T-helper 2 cell treated with Interferon-gamma antibody and Interleukin-4, amounts not matched to agents 5 μg/mL and 100 μg/mL, for 36 hours (primary cell): ENCODE results near the gene SERPINB12.

Experiments
- DNase-seq: peaks from one replicate; pipeline ENCODE4 v3.0.0; 2021; ENCODE audit warnings: low spot score
- H3K27ac Mint-ChIP-seq: one replicate; pipeline ENCODE4 v1.8.0; 2021; ENCODE audit warnings: mild to moderate bottlenecking, mixed read lengths
- H3K27me3 Mint-ChIP-seq: one replicate; pipeline ENCODE4 v1.8.0; 2021; ENCODE audit warnings: low read depth, mixed read lengths
- H3K36me3 Mint-ChIP-seq: one replicate; pipeline ENCODE4 v1.8.0; 2021; ENCODE audit warnings: low read depth, mixed read lengths
- H3K4me1 Mint-ChIP-seq: one replicate; pipeline ENCODE4 v1.8.0; 2021; ENCODE audit warnings: low read depth, mixed read lengths
- H3K4me3 Mint-ChIP-seq: one replicate; pipeline ENCODE4 v1.8.0; 2022; ENCODE audit warnings: mild to moderate bottlenecking, moderate library complexity, mixed read lengths
- H3K9me3 Mint-ChIP-seq: one replicate; pipeline ENCODE4 v1.8.0; 2021; ENCODE audit warnings: mixed read lengths

The SERPINB12 gene

GRCh38 chr18:63596964-63597363, 54.8 kb downstream of the SERPINB12 start:
- H3K9me3 Mint-ChIP-seq, result no peaks in the 10 kb centered on the region
- no peaks in the 10 kb centered on the region for H3K4me1 Mint-ChIP-seq
- no peak overlapping the region for H3K27ac Mint-ChIP-seq
- no peak for DNase-seq
- no peaks in the 10 kb centered on the region for H3K27me3 Mint-ChIP-seq
- no peaks in the 10 kb centered on the region for H3K36me3 Mint-ChIP-seq
- H3K4me3 Mint-ChIP-seq, result no peak overlapping the region

DNA sequence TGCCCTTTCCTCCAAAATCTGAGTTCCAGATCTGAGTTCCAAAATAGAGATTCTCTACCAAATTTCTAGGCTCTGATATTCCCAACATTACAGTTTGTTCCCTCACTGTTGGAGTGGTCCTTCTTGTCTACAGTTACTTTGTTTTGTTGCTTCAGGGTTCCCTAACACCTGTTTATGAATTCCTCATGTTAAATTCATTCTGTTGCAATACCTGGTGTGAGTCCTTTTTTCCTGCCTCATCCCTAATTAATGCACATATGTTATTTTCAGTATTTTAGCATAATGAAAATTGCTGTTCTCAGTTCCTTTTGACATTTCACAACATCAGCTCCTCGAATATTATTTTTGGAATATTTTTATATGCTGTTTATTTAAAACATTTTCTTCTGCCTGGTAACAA, 61.2 kb downstream of the SERPINB12 start:
- no peak overlapping the region for H3K4me3 Mint-ChIP-seq
- no peak overlapping the region for H3K27ac Mint-ChIP-seq
- H3K9me3 Mint-ChIP-seq, result no peaks in the 10 kb centered on the region

DNA sequence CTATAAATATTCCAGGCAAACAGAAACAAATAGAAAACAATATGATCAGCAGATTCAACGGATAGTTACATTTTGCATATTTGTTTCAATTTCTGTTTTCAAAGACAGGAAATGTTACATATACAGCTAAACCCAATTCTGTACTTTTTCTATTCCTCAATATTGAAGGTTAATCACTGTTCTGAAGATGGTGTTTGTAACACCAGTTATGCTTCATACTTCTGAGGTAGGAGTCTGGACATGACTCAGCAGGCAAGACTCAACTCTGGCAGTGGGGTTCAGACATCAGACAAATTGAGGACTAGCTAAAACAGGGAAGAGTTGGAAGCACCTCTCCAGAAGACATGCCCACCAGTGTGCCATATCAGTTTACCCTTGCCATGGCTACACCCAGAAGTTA, 61.6 kb downstream of the SERPINB12 start:
- Mint-ChIP-seq H3K36me3 (no peaks in the 10 kb centered on the region), H3K27ac (no peak overlapping the region), H3K9me3 (no peaks in the 10 kb centered on the region), H3K27me3 (peaks cover 4% of the 10 kb centered on the region), H3K4me3 (no peak overlapping the region), H3K4me1 (no peaks in the 10 kb centered on the region)
- no peak for DNase-seq

More for the DNA sequence above, 61.2 kb downstream of the SERPINB12 start:
- H3K27me3 Mint-ChIP-seq, result peaks cover 4% of the 10 kb centered on the region
- H3K36me3 Mint-ChIP-seq, result no peaks in the 10 kb centered on the region
- H3K4me1 Mint-ChIP-seq, result no peaks in the 10 kb centered on the region
- no peak for DNase-seq

GRCh38 chr18:63604791-63605567, 62.8 kb downstream of the SERPINB12 start:
- Mint-ChIP-seq H3K27ac (no peak overlapping the region), H3K27me3 (peaks cover 4% of the 10 kb centered on the region), H3K36me3 (no peaks in the 10 kb centered on the region), H3K9me3 (no peaks in the 10 kb centered on the region), H3K4me3 (no peak overlapping the region), H3K4me1 (no peaks in the 10 kb centered on the region)
- DNase-seq, result no peak

GRCh38 chr18:63606526-63606925, 64.4 kb downstream of the SERPINB12 start:
- no peak for DNase-seq
- peaks cover 6% of the 10 kb centered on the region for H3K27me3 Mint-ChIP-seq
- no peaks in the 10 kb centered on the region for H3K4me1 Mint-ChIP-seq
- H3K27ac Mint-ChIP-seq, result no peak overlapping the region
- no peaks in the 10 kb centered on the region for H3K9me3 Mint-ChIP-seq
- H3K4me3 Mint-ChIP-seq, result no peak overlapping the region
- H3K36me3 Mint-ChIP-seq, result no peaks in the 10 kb centered on the region

DNA sequence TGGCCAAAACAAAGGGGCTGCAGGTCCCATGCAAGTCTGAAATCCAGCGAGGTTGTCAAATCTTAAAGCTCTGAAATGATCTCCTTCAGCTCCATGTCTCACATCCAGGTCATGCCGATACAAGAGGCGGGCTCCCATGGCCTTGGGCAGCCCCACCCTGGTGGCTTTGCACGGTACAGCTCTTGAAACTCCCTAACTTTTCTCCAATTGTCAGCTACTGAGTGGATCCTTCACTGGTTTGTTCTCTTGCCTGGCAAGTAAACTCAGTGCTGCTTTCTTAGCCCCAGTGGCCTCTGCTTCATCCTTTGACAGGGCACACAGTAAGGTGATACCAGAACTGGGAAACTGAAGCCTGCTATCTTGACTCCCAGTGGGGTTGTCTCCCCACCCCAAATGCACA, 71.3 kb downstream of the SERPINB12 start:
- H3K9me3 Mint-ChIP-seq, result no peaks in the 10 kb centered on the region

DNA sequence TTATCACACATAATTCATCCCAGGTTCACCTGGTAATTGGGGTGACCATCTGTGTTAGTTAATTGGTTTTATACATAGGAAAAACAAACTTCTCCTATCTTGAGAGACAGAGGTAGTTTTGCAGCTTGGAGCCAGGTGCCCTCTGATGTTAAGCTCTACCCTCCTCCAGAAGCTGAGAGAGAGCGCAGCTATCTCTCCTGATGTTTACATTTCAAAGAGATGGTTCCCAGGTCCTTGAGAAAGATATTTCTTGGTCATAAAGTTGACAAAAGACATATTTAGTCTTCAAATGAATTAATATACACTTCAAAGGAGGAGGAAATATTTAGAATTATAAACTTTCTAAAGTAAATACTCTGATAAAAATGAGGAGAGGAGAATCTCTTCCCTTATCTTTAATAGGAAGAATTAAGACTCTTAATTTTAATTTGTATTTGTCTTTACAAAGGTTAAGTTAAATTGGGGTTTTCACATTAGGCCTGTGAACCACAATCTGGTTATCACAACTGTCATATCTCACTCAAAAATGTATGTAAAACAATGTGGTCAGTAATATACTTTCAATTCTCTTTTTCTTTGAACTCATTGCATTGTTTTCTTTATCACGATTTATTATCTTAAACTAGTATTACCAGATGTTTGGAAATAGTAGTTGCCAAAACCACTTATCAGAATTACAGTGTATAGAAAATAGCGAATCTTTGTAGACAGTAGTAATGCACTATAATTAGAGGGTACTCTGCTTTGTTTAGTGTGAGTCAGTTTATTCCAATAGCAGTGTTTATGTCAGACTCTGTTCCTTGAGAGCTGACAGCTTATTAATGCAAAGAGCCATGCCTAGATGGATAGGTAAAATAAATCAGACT, 75.1 kb downstream of the SERPINB12 start:
- H3K9me3 Mint-ChIP-seq, result no peaks in the 10 kb centered on the region
- H3K36me3 Mint-ChIP-seq, result no peaks in the 10 kb centered on the region
- H3K27ac Mint-ChIP-seq, result no peak overlapping the region
- no peaks in the 10 kb centered on the region for H3K27me3 Mint-ChIP-seq
- no peak overlapping the region for H3K4me3 Mint-ChIP-seq
- DNase-seq, result no peak
- no peaks in the 10 kb centered on the region for H3K4me1 Mint-ChIP-seq

More for the DNA sequence above, 71.3 kb downstream of the SERPINB12 start:
- no peaks in the 10 kb centered on the region for H3K36me3 Mint-ChIP-seq
- no peak for DNase-seq
- H3K27me3 Mint-ChIP-seq, result peaks cover 2% of the 10 kb centered on the region
- H3K27ac Mint-ChIP-seq, result no peak overlapping the region
- H3K4me1 Mint-ChIP-seq, result no peaks in the 10 kb centered on the region
- H3K4me3 Mint-ChIP-seq, result no peak overlapping the region

DNA sequence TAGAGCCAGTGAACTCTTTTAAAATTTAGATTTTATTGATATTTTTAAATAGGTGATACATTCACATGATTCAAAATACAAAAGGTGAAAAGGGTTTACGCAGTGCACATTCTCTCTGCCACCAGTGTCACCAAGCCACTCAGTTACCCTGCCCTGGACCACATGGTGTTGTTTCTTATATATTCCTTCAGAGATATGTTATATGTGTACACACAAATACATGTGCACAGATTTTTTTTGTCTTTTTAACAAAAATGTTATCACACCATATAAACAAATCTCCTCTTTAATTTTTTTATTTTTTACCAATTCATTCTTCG, 75.7 kb downstream of the SERPINB12 start:
- Mint-ChIP-seq H3K4me3 (no peak overlapping the region), H3K4me1 (no peaks in the 10 kb centered on the region), H3K9me3 (peaks cover under 1% of the 10 kb centered on the region), H3K36me3 (no peaks in the 10 kb centered on the region), H3K27me3 (no peaks in the 10 kb centered on the region), H3K27ac (no peak overlapping the region)
- no peak for DNase-seq
